ENCODE results near the gene ANXA6. TPM values are rescaled to one million over a fixed set of nuclear protein-coding genes. Genes with fewer than 3 reads are reported as not detected.

Gene ANXA6
- total RNA-seq, 2 experiments from 2014 or later = 26.1 to 74.1 TPM

DNA sequence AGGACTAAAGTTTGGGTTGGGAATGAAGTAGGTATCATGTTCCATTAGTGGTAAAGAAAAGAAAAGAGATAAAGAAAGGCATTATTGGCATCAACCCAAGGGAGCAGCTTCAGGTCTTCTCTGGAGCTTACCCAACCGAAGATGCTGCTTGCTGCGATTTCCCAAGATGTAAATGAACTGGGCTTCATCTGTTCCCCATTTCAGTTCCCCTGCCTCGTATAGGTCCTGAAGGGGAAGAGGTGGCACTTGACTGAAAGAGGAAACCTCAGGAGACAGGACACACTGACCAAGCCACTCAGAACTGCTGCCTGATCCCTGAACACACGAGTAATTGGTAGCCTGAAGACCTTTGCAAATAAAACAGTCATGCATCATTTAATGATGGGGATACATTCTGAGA lies 24.6 kb downstream of the ANXA6 start:
- ChIA-PET CTCF (ENCODE audit: unreplicated experiment) (interaction anchor here (1.1 kb wide), 1 partner anchor 8 kb away, joined by 4 read pairs; no protein-coding TSS in a partner anchor), POLR2A (interaction anchor here (0.6 to 8.5 kb wide), 6 partner anchors 11 to 134 kb away, joined by 3 to 83 read pairs (median 6); no protein-coding TSS in a partner anchor)
- peak; percentile 69 for DNase-seq (ENCODE audit: low spot score)
- Histone ChIP-seq H3K36me3 (ENCODE audit: insufficient read depth, low read length) (peaks cover 21% of the 10 kb centered on the region; the same call in 1 of the 2 replicates), H2AFZ (ENCODE audit: low read length) (peak overlapping the region; percentile 28; the same call in 1 of the 2 replicates), H3K9me3 (ENCODE audit: low read length) (no peaks in the 10 kb centered on the region), H3K79me2 (ENCODE audit: insufficient read depth, low read depth, low read length) (no peaks in the 10 kb centered on the region), H4K20me1 (ENCODE audit: insufficient read depth, low read length) (no peaks in the 10 kb centered on the region), H3K4me2 (ENCODE audit: low read length) (peak overlapping the region; percentile 71), H3K9me2 (ENCODE audit: insufficient read depth, low read length) (no peaks in the 10 kb centered on the region), H3K4me3 (ENCODE audit: low read depth, low read length, poor library complexity, severe bottlenecking) (peak overlapping the region; percentile 37), H3K27ac (ENCODE audit: low read depth, low read length, poor library complexity, severe bottlenecking) (peak overlapping the region; percentile 84), H3K4me1 (ENCODE audit: insufficient read depth, low read length, poor library complexity, severe bottlenecking) (peaks cover 93% of the 10 kb centered on the region)
- no TSS peak for BruUV-seq (replicated peaks)
- TF ChIP-seq, protein P1, sequence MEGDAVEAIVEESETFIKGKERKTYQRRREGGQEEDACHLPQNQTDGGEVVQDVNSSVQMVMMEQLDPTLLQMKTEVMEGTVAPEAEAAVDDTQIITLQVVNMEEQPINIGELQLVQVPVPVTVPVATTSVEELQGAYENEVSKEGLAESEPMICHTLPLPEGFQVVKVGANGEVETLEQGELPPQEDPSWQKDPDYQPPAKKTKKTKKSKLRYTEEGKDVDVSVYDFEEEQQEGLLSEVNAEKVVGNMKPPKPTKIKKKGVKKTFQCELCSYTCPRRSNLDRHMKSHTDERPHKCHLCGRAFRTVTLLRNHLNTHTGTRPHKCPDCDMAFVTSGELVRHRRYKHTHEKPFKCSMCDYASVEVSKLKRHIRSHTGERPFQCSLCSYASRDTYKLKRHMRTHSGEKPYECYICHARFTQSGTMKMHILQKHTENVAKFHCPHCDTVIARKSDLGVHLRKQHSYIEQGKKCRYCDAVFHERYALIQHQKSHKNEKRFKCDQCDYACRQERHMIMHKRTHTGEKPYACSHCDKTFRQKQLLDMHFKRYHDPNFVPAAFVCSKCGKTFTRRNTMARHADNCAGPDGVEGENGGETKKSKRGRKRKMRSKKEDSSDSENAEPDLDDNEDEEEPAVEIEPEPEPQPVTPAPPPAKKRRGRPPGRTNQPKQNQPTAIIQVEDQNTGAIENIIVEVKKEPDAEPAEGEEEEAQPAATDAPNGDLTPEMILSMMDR (conservative IDR thresholded peaks at IDR 0.05; ENCODE audit: low read length) = no peak
- no peak for TF ChIP-seq EZH2phosphoT487 (IDR thresholded peaks at IDR 0.05; ENCODE audit: borderline replicate concordance, low read depth, low read length)
- intact Hi-C loops (cut with micrococcal nuclease; ENCODE audit: unreplicated experiment) = loop anchor here (2.0 kb wide), 1 partner anchor 24 kb away; the partner anchor contains the start of gene ANXA6

DNA sequence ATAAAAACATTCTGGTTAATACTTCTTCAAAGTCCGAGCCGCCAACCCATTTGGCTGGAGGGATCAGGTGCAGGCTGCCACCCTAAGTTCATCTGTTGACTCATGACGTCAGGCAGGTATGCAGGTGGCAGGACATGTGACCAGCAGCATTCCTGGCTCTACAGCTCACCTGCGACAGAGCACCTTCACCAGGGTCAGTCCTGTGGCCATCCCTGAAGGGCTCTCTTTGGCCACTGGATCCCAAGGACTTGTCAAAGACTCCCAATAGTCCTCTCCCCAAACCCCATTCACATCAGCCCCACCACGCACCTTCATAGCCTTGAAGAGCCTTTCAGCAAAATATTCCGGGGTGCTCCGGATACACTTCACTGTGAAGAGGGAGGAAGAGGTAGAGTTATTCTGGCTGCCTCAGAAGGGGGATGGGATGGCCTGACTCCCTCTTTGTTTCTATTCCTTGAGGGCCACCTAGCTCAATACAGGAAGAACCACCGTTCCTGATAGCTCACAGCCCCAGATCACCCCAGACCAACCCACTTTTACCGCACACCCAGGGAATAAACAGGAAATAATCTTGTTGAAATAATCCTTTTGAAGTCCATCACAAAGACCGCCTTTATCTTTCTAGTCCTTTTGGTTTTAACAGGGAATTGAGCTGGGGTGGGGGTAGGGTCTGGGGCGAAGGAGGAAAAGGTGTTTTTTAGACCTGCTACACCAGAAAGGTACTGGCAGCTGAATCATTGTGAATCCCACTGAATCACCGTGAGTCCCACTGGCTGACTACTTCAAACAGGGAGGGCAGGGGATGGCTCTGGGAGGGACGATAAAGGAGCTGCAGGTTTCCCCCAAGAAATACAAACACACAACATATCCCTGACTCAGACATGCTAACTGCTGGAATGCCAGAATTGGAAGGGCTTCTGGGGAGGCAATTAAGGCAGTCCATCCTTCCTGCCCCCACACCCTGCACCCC lies 26.4 kb downstream of the ANXA6 start:
- Histone ChIP-seq H3K4me1 (ENCODE audit: insufficient read depth, low read length, poor library complexity, severe bottlenecking) (peaks cover 98% of the 10 kb centered on the region), H3K79me2 (ENCODE audit: insufficient read depth, low read depth, low read length) (no peaks in the 10 kb centered on the region), H4K20me1 (ENCODE audit: insufficient read depth, low read length) (no peaks in the 10 kb centered on the region), H3K27ac (ENCODE audit: low read depth, low read length, poor library complexity, severe bottlenecking) (no peak overlapping the region), H3K4me2 (ENCODE audit: low read length) (peak overlapping the region; percentile 71), H2AFZ (ENCODE audit: low read length) (no peak overlapping the region), H3K9me2 (ENCODE audit: insufficient read depth, low read length) (no peaks in the 10 kb centered on the region), H3K4me3 (ENCODE audit: low read depth, low read length, poor library complexity, severe bottlenecking) (no peak overlapping the region), H3K9me3 (ENCODE audit: low read length) (no peaks in the 10 kb centered on the region), H3K36me3 (ENCODE audit: insufficient read depth, low read length) (peaks cover 15% of the 10 kb centered on the region; the same call in 1 of the 2 replicates)
- no peak for DNase-seq (ENCODE audit: low spot score)
- CTCF ChIA-PET (ENCODE audit: unreplicated experiment) = interaction anchor here (1.1 to 1.2 kb wide), 3 partner anchors 14 to 34 kb away, joined by 3 to 6 read pairs (median 3); no protein-coding TSS in a partner anchor
- TF ChIP-seq, protein P1 (conservative IDR thresholded peaks at IDR 0.05; ENCODE audit: low read length) = no peak
- no peak for TF ChIP-seq EZH2phosphoT487 (IDR thresholded peaks at IDR 0.05; ENCODE audit: borderline replicate concordance, low read depth, low read length)
- POLR2A ChIA-PET = interaction anchor here (0.5 to 8.5 kb wide), 8 partner anchors 12 to 122 kb away, joined by 3 to 83 read pairs (median 4); partner anchors contain the start of gene GM2A
- intact Hi-C loops (cut with micrococcal nuclease; ENCODE audit: unreplicated experiment) = no loop called here
- BruUV-seq (replicated peaks) = no TSS peak

Data from OCI-LY7 (cell line).